Body of pancreas (tissue), 4 donors: Measurements from ENCODE around the gene ANKH. TPM values are rescaled to one million over a fixed set of nuclear protein-coding genes. Genes with fewer than 3 reads are reported as not detected.
A peak's percentile ranks its signal among the peaks of the same experiment; 100 is the strongest.

Experiments
- ATAC-seq: fragments of 150-250 bp; one replicate; pipeline ENCODE4 v1.9.1; 2016
- DNase-seq, 4 donors: peaks; one replicate each; pipeline ENCODE4 v3.0.0-alpha.2; 2019
- H3K27ac ChIP-seq, 4 donors: fragments of 200-600 bp; sonication (generic); 1 replicate in 3 of 4; 2 replicates in 1 of 4; pipeline versions ENCODE4 v1.5.1 to v1.6.1; 2016 to 2019; ENCODE audit warnings: mild to moderate bottlenecking in 1 of 4, mixed read lengths in 1 of 4, moderate library complexity in 1 of 4
- H3K27me3 ChIP-seq, 2 donors: fragments of 200-600 bp; sonication (generic); one replicate each; pipeline ENCODE4 v1.6.0; 2016; ENCODE audit warnings: mild to moderate bottlenecking in 1 of 2
- H3K36me3 ChIP-seq, 2 donors: fragments of 200-600 bp; sonication (generic); replicated peaks in 1 of 2; 2 replicates each; pipeline ENCODE4 v1.5.1; 2016; ENCODE audit warnings: low read depth in 2 of 2; ENCODE audit not compliant: insufficient read depth in 1 of 2
- H3K4me1 ChIP-seq: fragments of 200-600 bp; sonication (generic); one replicate; pipeline ENCODE4 v1.6.0; 2016
- H3K4me3 ChIP-seq, 2 donors: fragments of 200-600 bp; sonication (generic); 1 replicate in 1 of 2; 2 replicates in 1 of 2; pipeline ENCODE4 v1.5.1; 2016 to 2019
- H3K9me3 ChIP-seq, 3 donors: fragments of 200-600 bp; sonication (generic); 1 replicate in 2 of 3; 2 replicates in 1 of 3; pipeline ENCODE4 v1.5.1; 2016
- CTCF ChIP-seq, 7 experiments: fragments of 450-650 bp in 4 of 7; fragments of 200-600 bp in 3 of 7; sonication (generic) in 3 of 7; IDR thresholded peaks; one replicate each; pipeline ENCODE4 v1.5.1; 2016 to 2019; ENCODE audit warnings: antibody characterized with exemption in 7 of 7
- POLR2A ChIP-seq, 3 donors: fragments of 450-650 bp; IDR thresholded peaks; one replicate each; pipeline ENCODE4 v1.6.1; 2016; ENCODE audit warnings: antibody characterized with exemption in 3 of 3, mild to moderate bottlenecking in 2 of 3
- WGBS, 2 donors: methylation state at CpG; one replicate each; pipeline ENCODE4 v1.1.5; 2017; 5-methylcytosine and 5-hydroxymethylcytosine counted together
- intact Hi-C: fragments of 100-400 bp; cut with DNase I; formaldehyde crosslinking; loops from one replicate; pipeline ENCODE4 v1.15.1; 2023
- total RNA-seq, 2 donors: library from RNA; depleted of rRNA; stranded (reverse); fragments of >200 nt; gene quantifications; one replicate each; pipeline ENCODE4 v1.1.0, GENCODE V29; 2016

Gene ANKH
- total RNA-seq, 2 donors from 2014 or later, result 19.1 to 20.5 TPM

GRCh38 chr5:14876095-14876494 lies 4.5 kb upstream of the ANKH start:
- Histone ChIP-seq H3K4me3 (no peak overlapping the region), H3K9me3 (no peaks in the 10 kb centered on the region), H3K27me3 (no peaks in the 10 kb centered on the region), H3K4me1 (peaks cover 1% of the 10 kb centered on the region), H3K36me3 (no peaks in the 10 kb centered on the region), H3K27ac (no peak overlapping the region)
- intact Hi-C loops, result no loop called here
- DNase-seq (no peak), ATAC-seq (no peak)
- WGBS, 2 donors, result 15 to 21% methylated on average over 5 of the region's 5 CpGs
- TF ChIP-seq POLR2A (IDR thresholded peaks at IDR 0.05), result no peak
- TF ChIP-seq CTCF (IDR thresholded peaks at IDR 0.05), result no peak

- intact Hi-C loops, result no loop called here
- ATAC-seq (no peak), DNase-seq (no peak)
- no peaks in the 10 kb centered on the region for H3K9me3 ChIP-seq
- no peaks in the 10 kb centered on the region for H3K27me3 ChIP-seq
- H3K27ac ChIP-seq, result no peak overlapping the region
- TF ChIP-seq CTCF (IDR thresholded peaks at IDR 0.05) (no peak), POLR2A (IDR thresholded peaks at IDR 0.05) (no peak)
- 84 to 90% methylated on average over 3 of the region's 3 CpGs for WGBS, 2 donors
- H3K36me3 ChIP-seq, result no peaks in the 10 kb centered on the region
- H3K4me1 ChIP-seq, result peaks cover 20% of the 10 kb centered on the region
- no peak overlapping the region for H3K4me3 ChIP-seq
These were observed 2.2 kb upstream of the ANKH start for GRCh38 chr5:14873790-14874189.

GRCh38 chr5:14873093-14873492 lies 1.5 kb upstream of the ANKH start:
- 77 to 83% methylated on average over 9 of the region's 9 CpGs for WGBS, 2 donors
- Histone ChIP-seq H3K9me3 (no peaks in the 10 kb centered on the region), H3K4me1 (peaks cover 20% of the 10 kb centered on the region), H3K36me3 (no peaks in the 10 kb centered on the region), H3K4me3 (no peak overlapping the region), H3K27me3 (no peaks in the 10 kb centered on the region), H3K27ac (peak overlapping the region in 1 of 4 donors; percentile 89)
- intact Hi-C loops, result no loop called here
- DNase-seq, result no peak
- no peak for TF ChIP-seq CTCF (IDR thresholded peaks at IDR 0.05)
- TF ChIP-seq POLR2A (IDR thresholded peaks at IDR 0.05), result no peak
- no peak for ATAC-seq

- H3K36me3 ChIP-seq, result no peaks in the 10 kb centered on the region
- peaks cover 20% of the 10 kb centered on the region for H3K4me1 ChIP-seq
- peak overlapping the region; percentile 69 to 81 for H3K4me3 ChIP-seq
- H3K27me3 ChIP-seq, result no peaks in the 10 kb centered on the region
- ATAC-seq (peak; percentile 68), DNase-seq (peak; percentile 52 to 68 (median 60))
- H3K9me3 ChIP-seq, result no peaks in the 10 kb centered on the region
- intact Hi-C loops, result no loop called here
- TF ChIP-seq CTCF (IDR thresholded peaks at IDR 0.05) (peak in 1 of 7 experiments; percentile 1), POLR2A (IDR thresholded peaks at IDR 0.05) (peak in 2 of 3 donors; percentile 30 to 47)
- WGBS, 2 donors, result 2 to 8% methylated on average over 26 to 49 of the region's 73 CpGs
- H3K27ac ChIP-seq, result peak overlapping the region; percentile 78 to 89 (median 84)
These were observed 752 bp upstream of the ANKH start for GRCh38 chr5:14872070-14872989.
